ENCODE data around the gene SEC14L1.

Gene SEC14L1

GRCh38 chr17:77193653-77194052 lies 52.9 kb downstream of the SEC14L1 start:
- no peak for DNase-seq (ENCODE audit: low read depth)
- TF ChIP-seq CTCF (IDR thresholded peaks at IDR 0.05; ENCODE audit: insufficient read depth, low read depth, low read length, missing control alignments): no peak
- no peak overlapping the region for H3K4me3 ChIP-seq (ENCODE audit: low read length)

GRCh38 chr17:77194179-77194578 lies 53.4 kb downstream of the SEC14L1 start:
- H3K4me3 ChIP-seq (ENCODE audit: low read length): no peak overlapping the region
- no peak for TF ChIP-seq CTCF (IDR thresholded peaks at IDR 0.05; ENCODE audit: insufficient read depth, low read depth, low read length, missing control alignments)
- no peak for DNase-seq (ENCODE audit: low read depth)

GRCh38 chr17:77196251-77196650 lies 55.5 kb downstream of the SEC14L1 start:
- no peak overlapping the region for H3K4me3 ChIP-seq (ENCODE audit: low read length)
- no peak for TF ChIP-seq CTCF (IDR thresholded peaks at IDR 0.05; ENCODE audit: insufficient read depth, low read depth, low read length, missing control alignments)
- no peak for DNase-seq (ENCODE audit: low read depth)

- no peak overlapping the region for H3K4me3 ChIP-seq (ENCODE audit: low read length)
- DNase-seq (ENCODE audit: low read depth): no peak
- TF ChIP-seq CTCF (IDR thresholded peaks at IDR 0.05; ENCODE audit: insufficient read depth, low read depth, low read length, missing control alignments): no peak
These were observed 56.3 kb downstream of the SEC14L1 start for GRCh38 chr17:77197115-77197514.

- no peak for TF ChIP-seq CTCF (IDR thresholded peaks at IDR 0.05; ENCODE audit: insufficient read depth, low read depth, low read length, missing control alignments)
- DNase-seq (ENCODE audit: low read depth): peak; percentile 82
- no peak overlapping the region for H3K4me3 ChIP-seq (ENCODE audit: low read length)
These were observed 59.9 kb downstream of the SEC14L1 start for GRCh38 chr17:77200711-77201110.

- DNase-seq (ENCODE audit: low read depth): no peak
- no peak for TF ChIP-seq CTCF (IDR thresholded peaks at IDR 0.05; ENCODE audit: insufficient read depth, low read depth, low read length, missing control alignments)
These were observed 62.7 kb downstream of the SEC14L1 start for GRCh38 chr17:77203436-77203835.

GRCh38 chr17:77203846-77204245 lies 63.1 kb downstream of the SEC14L1 start:
- TF ChIP-seq CTCF (IDR thresholded peaks at IDR 0.05; ENCODE audit: insufficient read depth, low read depth, low read length, missing control alignments): no peak
- no peak overlapping the region for H3K4me3 ChIP-seq (ENCODE audit: low read length)
- DNase-seq (ENCODE audit: low read depth): no peak

More at GRCh38 chr17:77203436-77203835, 62.7 kb downstream of the SEC14L1 start:
- H3K4me3 ChIP-seq (ENCODE audit: low read length): no peak overlapping the region
